ENCODE measurements around the gene WDSUB1. TPM values are rescaled to one million over a fixed set of nuclear protein-coding genes. Genes with fewer than 3 reads are reported as not detected.

Gene WDSUB1
- total RNA-seq, 1 donor from 2014 or later = 5.4 TPM

- Mint-ChIP-seq H3K4me3 (ENCODE audit: unreplicated experiment) (no peak overlapping the region), H3K27ac (ENCODE audit: unreplicated experiment) (peak overlapping the region; percentile 13), H3K9me3 (ENCODE audit: unreplicated experiment) (no peaks in the 10 kb centered on the region), H3K4me1 (ENCODE audit: unreplicated experiment) (peaks cover 11% of the 10 kb centered on the region), H3K27me3 (ENCODE audit: unreplicated experiment) (peaks cover 3% of the 10 kb centered on the region), H3K36me3 (ENCODE audit: low read depth, unreplicated experiment) (peaks cover 40% of the 10 kb centered on the region)
- no peak for TF ChIP-seq CTCF (IDR thresholded peaks at IDR 0.05; ENCODE audit: unreplicated experiment)
- DNase-seq (ENCODE audit: low spot score) = no peak
Observed at GRCh38 chr2:159230145-159230877, 56.2 kb downstream of the WDSUB1 start.

- H3K27me3 Mint-ChIP-seq (ENCODE audit: unreplicated experiment) = peaks cover 6% of the 10 kb centered on the region
- H3K9me3 Mint-ChIP-seq (ENCODE audit: unreplicated experiment) = no peaks in the 10 kb centered on the region
- H3K27ac Mint-ChIP-seq (ENCODE audit: unreplicated experiment) = no peak overlapping the region
- H3K4me1 Mint-ChIP-seq (ENCODE audit: unreplicated experiment) = peaks cover 16% of the 10 kb centered on the region
- TF ChIP-seq CTCF (IDR thresholded peaks at IDR 0.05; ENCODE audit: unreplicated experiment) = no peak
- no peak overlapping the region for H3K4me3 Mint-ChIP-seq (ENCODE audit: unreplicated experiment)
- peaks cover 46% of the 10 kb centered on the region for H3K36me3 Mint-ChIP-seq (ENCODE audit: low read depth, unreplicated experiment)
- DNase-seq (ENCODE audit: low spot score) = no peak
Observed at GRCh38 chr2:159229476-159230144, 56.9 kb downstream of the WDSUB1 start.

GRCh38 chr2:159228081-159228581 is 58.4 kb downstream of the WDSUB1 start:
- no peak for DNase-seq (ENCODE audit: low spot score)
- peak overlapping the region; percentile 63 for H3K4me3 Mint-ChIP-seq (ENCODE audit: unreplicated experiment)
- peaks cover 20% of the 10 kb centered on the region for H3K4me1 Mint-ChIP-seq (ENCODE audit: unreplicated experiment)
- H3K27me3 Mint-ChIP-seq (ENCODE audit: unreplicated experiment) = peaks cover 8% of the 10 kb centered on the region
- no peaks in the 10 kb centered on the region for H3K9me3 Mint-ChIP-seq (ENCODE audit: unreplicated experiment)
- TF ChIP-seq CTCF (IDR thresholded peaks at IDR 0.05; ENCODE audit: unreplicated experiment) = no peak
- peaks cover 56% of the 10 kb centered on the region for H3K36me3 Mint-ChIP-seq (ENCODE audit: low read depth, unreplicated experiment)
- H3K27ac Mint-ChIP-seq (ENCODE audit: unreplicated experiment) = no peak overlapping the region

- H3K4me3 Mint-ChIP-seq (ENCODE audit: unreplicated experiment) = no peak overlapping the region
- H3K27ac Mint-ChIP-seq (ENCODE audit: unreplicated experiment) = no peak overlapping the region
- H3K4me1 Mint-ChIP-seq (ENCODE audit: unreplicated experiment) = peaks cover 20% of the 10 kb centered on the region
- DNase-seq (ENCODE audit: low spot score) = no peak
- H3K27me3 Mint-ChIP-seq (ENCODE audit: unreplicated experiment) = peaks cover 8% of the 10 kb centered on the region
- H3K36me3 Mint-ChIP-seq (ENCODE audit: low read depth, unreplicated experiment) = peaks cover 58% of the 10 kb centered on the region
- H3K9me3 Mint-ChIP-seq (ENCODE audit: unreplicated experiment) = no peaks in the 10 kb centered on the region
- TF ChIP-seq CTCF (IDR thresholded peaks at IDR 0.05; ENCODE audit: unreplicated experiment) = no peak
Observed at GRCh38 chr2:159227467-159227866, 59.0 kb downstream of the WDSUB1 start.
